Mucosa of descending colon (tissue), 3 donors: ENCODE results near the gene TMOD4. TPM values are rescaled to one million over a fixed set of nuclear protein-coding genes. Genes with fewer than 3 reads are reported as not detected.

ENCODE experiments used
- ATAC-seq: fragments of 200-7000 bp; cut with Tn5 transposase; one replicate; pipeline ENCODE4 v1.9.1; 2020; ENCODE audit warnings: mild to moderate bottlenecking, moderate library complexity
- DNase-seq, 3 donors: peaks; one replicate each; pipeline ENCODE4 v3.0.0-alpha.2; 2020
- H3K36me3 ChIP-seq: fragments of 200-600 bp; one replicate; pipeline ENCODE4 v1.8.0; 2021; ENCODE audit warnings: low read depth, mild to moderate bottlenecking
- H3K4me1 ChIP-seq: fragments of 200-600 bp; one replicate; pipeline ENCODE4 v1.8.0; 2021; ENCODE audit warnings: low read depth, mild to moderate bottlenecking
- H3K4me3 ChIP-seq: fragments of 200-600 bp; one replicate; pipeline ENCODE4 v1.8.0; 2021; ENCODE audit warnings: mild to moderate bottlenecking
- H3K9me3 ChIP-seq: fragments of 200-600 bp; one replicate; pipeline ENCODE4 v1.8.0; 2021; ENCODE audit warnings: mild to moderate bottlenecking
- CTCF ChIP-seq: fragments of 200-600 bp; IDR thresholded peaks from one replicate; pipeline ENCODE4 v1.8.0; 2022; ENCODE audit warnings: antibody characterized with exemption, mild to moderate bottlenecking
- intact Hi-C, 2 donors: fragments of 100-400 bp; cut with DNase I in 1 of 2; cut with micrococcal nuclease in 1 of 2; formaldehyde crosslinking; loops; one replicate each; pipeline versions ENCODE4 v1.11.0 to v1.11.1; 2022; cut with DNase I, micrococcal nuclease
- total RNA-seq, 3 donors: library from RNA; stranded (reverse); fragmentation: NEBNext Ultra II Directional in 2 of 3; extraction: Animal tissue kit (Norgen Biotek cat#: 25700) in 2 of 3; gene quantifications; one replicate each; pipeline versions ENCODE4 v1.2.1 to v1.2.4, GENCODE V29; 2021 to 2023
- donor health status: DM: no; HTN: no; CAD: no; lungs with moderate emphysema.
- donor health status: DM: no; HTN: no; CAD: no.
- donor health status: DM: no; HTN: yes; CAD: no.

The TMOD4 gene
- total RNA-seq, 3 donors from 2014 or later = 1.0 to 2.5 TPM; not detected in 1

DNA sequence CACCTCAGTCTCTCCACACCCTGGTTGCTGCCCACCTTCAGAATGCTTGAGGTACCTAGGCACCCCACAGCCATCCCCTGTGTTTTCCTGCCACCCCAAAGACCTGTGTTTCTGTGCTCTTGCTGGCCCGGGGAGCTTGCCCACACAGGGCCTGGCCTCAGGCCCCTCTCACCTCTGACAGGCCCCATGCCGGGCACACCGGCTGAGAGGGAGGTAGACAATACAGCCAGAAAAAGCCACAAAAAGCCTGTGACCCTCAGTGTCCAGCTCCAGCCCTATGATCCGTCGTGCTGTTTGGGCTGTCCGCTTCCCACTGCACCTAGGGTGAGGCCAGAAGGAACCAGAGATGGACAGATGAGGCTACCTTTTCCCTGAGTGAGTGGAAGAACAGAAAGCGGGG is 40.8 kb downstream of the TMOD4 start:
- H3K36me3 ChIP-seq = no peaks in the 10 kb centered on the region
- intact Hi-C loops = no loop called here
- TF ChIP-seq CTCF = no peak
- no peak for ATAC-seq
- DNase-seq = no peak
- no peaks in the 10 kb centered on the region for H3K9me3 ChIP-seq
- no peaks in the 10 kb centered on the region for H3K4me1 ChIP-seq
- H3K4me3 ChIP-seq = no peak overlapping the region

- DNase-seq (no peak), ATAC-seq (no peak)
- H3K4me1 ChIP-seq = no peaks in the 10 kb centered on the region
- intact Hi-C loops = no loop called here
- H3K9me3 ChIP-seq = no peaks in the 10 kb centered on the region
- no peak overlapping the region for H3K4me3 ChIP-seq
- no peak for TF ChIP-seq CTCF
- no peaks in the 10 kb centered on the region for H3K36me3 ChIP-seq
These were observed 41.4 kb downstream of the TMOD4 start for GRCh38 chr1:151134396-151134795.

- ATAC-seq (no peak), DNase-seq (no peak)
- Histone ChIP-seq H3K4me3 (no peak overlapping the region), H3K36me3 (no peaks in the 10 kb centered on the region), H3K4me1 (no peaks in the 10 kb centered on the region), H3K9me3 (no peaks in the 10 kb centered on the region)
- intact Hi-C loops = no loop called here
- TF ChIP-seq CTCF = no peak
These were observed 42.6 kb downstream of the TMOD4 start for GRCh38 chr1:151133018-151133806.

DNA sequence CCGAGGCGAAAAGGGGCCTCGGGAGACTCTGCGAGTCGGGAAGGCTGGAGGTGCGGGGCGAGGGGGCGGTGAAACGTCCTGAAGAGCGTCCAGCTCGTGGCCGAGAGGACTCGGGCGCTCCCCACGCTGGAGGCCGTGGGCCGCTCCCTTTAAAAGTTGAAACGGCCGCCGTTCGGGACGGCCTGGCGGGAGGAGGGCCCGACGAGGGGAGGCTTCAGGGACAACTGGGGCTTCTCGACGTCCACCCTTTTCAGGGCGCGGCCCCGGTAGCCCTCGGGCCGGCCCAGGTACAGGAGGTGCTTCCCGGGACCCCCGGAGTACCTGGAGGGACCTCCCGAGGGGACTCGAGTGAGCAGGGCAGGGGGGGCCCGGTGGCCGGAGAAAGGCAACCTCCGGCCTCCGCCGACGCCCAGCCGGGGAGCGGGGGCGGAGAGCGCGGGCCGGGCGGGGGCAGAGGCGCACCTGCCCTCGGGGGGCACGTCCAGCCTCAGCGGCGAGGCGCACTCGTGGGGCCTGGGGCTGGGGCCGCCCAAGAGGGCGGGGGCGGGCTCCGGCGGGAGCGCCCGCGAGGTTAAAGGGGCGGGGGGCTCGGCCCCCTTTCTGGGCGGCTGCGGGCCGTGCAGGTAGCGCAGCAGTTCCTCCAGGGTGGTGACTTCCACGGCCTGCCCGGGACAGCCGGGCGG is 43.3 kb downstream of the TMOD4 start:
- Histone ChIP-seq H3K36me3 (no peaks in the 10 kb centered on the region), H3K4me3 (no peak overlapping the region), H3K9me3 (no peaks in the 10 kb centered on the region), H3K4me1 (no peaks in the 10 kb centered on the region)
- intact Hi-C loops = no loop called here
- no peak for TF ChIP-seq CTCF
- DNase-seq = no peak
- ATAC-seq = peak; percentile 17

GRCh38 chr1:151131701-151132334 is 44.0 kb downstream of the TMOD4 start:
- Histone ChIP-seq H3K4me1 (no peaks in the 10 kb centered on the region), H3K36me3 (no peaks in the 10 kb centered on the region), H3K9me3 (no peaks in the 10 kb centered on the region), H3K4me3 (no peak overlapping the region)
- peak in 1 of 3 donors; percentile 60 for DNase-seq
- intact Hi-C loops = no loop called here
- peak; percentile 73 for ATAC-seq
- TF ChIP-seq CTCF = no peak
